Measurements from ENCODE around the gene GPC6. TPM values are rescaled to one million over a fixed set of nuclear protein-coding genes. Genes with fewer than 3 reads are reported as not detected.

The GPC6 gene
- total and polyA plus RNA-seq, 4 donors, result 5.0 to 37.4 (median 18.9) TPM

- no peak for ATAC-seq (ENCODE audit: low FRiP score)
- 68 to 82% methylated on average over 3 of the region's 3 CpGs for WGBS, 2 donors
- H3K36me3 ChIP-seq (ENCODE audit: control insufficient read depth in 1 of 2, insufficient read depth in 2 of 2, low read length in 1 of 2), result no peaks in the 10 kb centered on the region
- no peak overlapping the region for H3K4me3 ChIP-seq (ENCODE audit: low read length in 2 of 2)
- no peak for DNase-seq
- no peaks in the 10 kb centered on the region for H3K4me1 ChIP-seq (ENCODE audit: control insufficient read depth in 1 of 2, insufficient read depth in 2 of 2, low read length in 2 of 2)
- H3K27ac ChIP-seq (ENCODE audit: low read depth in 1 of 2, low read length in 2 of 2), result no peak overlapping the region
- no peaks in the 10 kb centered on the region for H3K9me3 ChIP-seq (ENCODE audit: control insufficient read depth, low read length)
- H3K27me3 ChIP-seq (ENCODE audit: control insufficient read depth in 1 of 2, insufficient read depth in 2 of 2, low read length in 1 of 2), result no peaks in the 10 kb centered on the region
- intact Hi-C loops (cut with DNase I), result no loop called here
Measured at GRCh38 chr13:93811738-93812112, 585.1 kb downstream of the GPC6 start.

GRCh38 chr13:93814658-93815057, 588.1 kb downstream of the GPC6 start:
- Histone ChIP-seq H3K9me3 (ENCODE audit: control insufficient read depth, low read length) (no peaks in the 10 kb centered on the region), H3K4me1 (ENCODE audit: control insufficient read depth in 1 of 2, insufficient read depth in 2 of 2, low read length in 2 of 2) (no peaks in the 10 kb centered on the region), H3K4me3 (ENCODE audit: low read length in 2 of 2) (no peak overlapping the region), H3K27me3 (ENCODE audit: control insufficient read depth in 1 of 2, insufficient read depth in 2 of 2, low read length in 1 of 2) (no peaks in the 10 kb centered on the region), H3K36me3 (ENCODE audit: control insufficient read depth in 1 of 2, insufficient read depth in 2 of 2, low read length in 1 of 2) (no peaks in the 10 kb centered on the region), H3K27ac (ENCODE audit: low read depth in 1 of 2, low read length in 2 of 2) (no peak overlapping the region)
- no peak for DNase-seq
- ATAC-seq (ENCODE audit: low FRiP score), result no peak
- WGBS, 2 donors, result 93 to 95% methylated on average over 3 of the region's 3 CpGs
- intact Hi-C loops (cut with DNase I), result no loop called here

- H3K27ac ChIP-seq (ENCODE audit: low read depth in 1 of 2, low read length in 2 of 2), result no peak overlapping the region
- H3K4me1 ChIP-seq (ENCODE audit: control insufficient read depth in 1 of 2, insufficient read depth in 2 of 2, low read length in 2 of 2), result no peaks in the 10 kb centered on the region
Measured at GRCh38 chr13:93818345-93818744, 591.7 kb downstream of the GPC6 start.

GRCh38 chr13:93819331-93819890, 592.8 kb downstream of the GPC6 start:
- Histone ChIP-seq H3K36me3 (ENCODE audit: control insufficient read depth in 1 of 2, insufficient read depth in 2 of 2, low read length in 1 of 2) (no peaks in the 10 kb centered on the region), H3K4me3 (ENCODE audit: low read length in 2 of 2) (no peak overlapping the region), H3K9me3 (ENCODE audit: control insufficient read depth, low read length) (no peaks in the 10 kb centered on the region), H3K27ac (ENCODE audit: low read depth in 1 of 2, low read length in 2 of 2) (no peak overlapping the region), H3K4me1 (ENCODE audit: control insufficient read depth in 1 of 2, insufficient read depth in 2 of 2, low read length in 2 of 2) (no peaks in the 10 kb centered on the region), H3K27me3 (ENCODE audit: control insufficient read depth in 1 of 2, insufficient read depth in 2 of 2, low read length in 1 of 2) (no peaks in the 10 kb centered on the region)
- intact Hi-C loops (cut with DNase I), result no loop called here
- ATAC-seq (ENCODE audit: low FRiP score) (no peak), DNase-seq (no peak)
- 88 to 91% methylated on average over 3 of the region's 3 CpGs for WGBS, 2 donors

More at GRCh38 chr13:93818345-93818744, 591.7 kb downstream of the GPC6 start:
- no peak overlapping the region for H3K4me3 ChIP-seq (ENCODE audit: low read length in 2 of 2)
- ATAC-seq (ENCODE audit: low FRiP score) (no peak), DNase-seq (no peak)
- no peaks in the 10 kb centered on the region for H3K9me3 ChIP-seq (ENCODE audit: control insufficient read depth, low read length)
- no peaks in the 10 kb centered on the region for H3K27me3 ChIP-seq (ENCODE audit: control insufficient read depth in 1 of 2, insufficient read depth in 2 of 2, low read length in 1 of 2)
- intact Hi-C loops (cut with DNase I), result no loop called here
- no peaks in the 10 kb centered on the region for H3K36me3 ChIP-seq (ENCODE audit: control insufficient read depth in 1 of 2, insufficient read depth in 2 of 2, low read length in 1 of 2)
- 92 to 99% methylated on average over 3 of the region's 3 CpGs for WGBS, 2 donors

GRCh38 chr13:93824286-93824685, 597.7 kb downstream of the GPC6 start:
- Histone ChIP-seq H3K9me3 (ENCODE audit: control insufficient read depth, low read length) (no peaks in the 10 kb centered on the region), H3K27me3 (ENCODE audit: control insufficient read depth in 1 of 2, insufficient read depth in 2 of 2, low read length in 1 of 2) (no peaks in the 10 kb centered on the region), H3K4me3 (ENCODE audit: low read length in 2 of 2) (no peak overlapping the region), H3K27ac (ENCODE audit: low read depth in 1 of 2, low read length in 2 of 2) (no peak overlapping the region), H3K4me1 (ENCODE audit: control insufficient read depth in 1 of 2, insufficient read depth in 2 of 2, low read length in 2 of 2) (no peaks in the 10 kb centered on the region), H3K36me3 (ENCODE audit: control insufficient read depth in 1 of 2, insufficient read depth in 2 of 2, low read length in 1 of 2) (no peaks in the 10 kb centered on the region)
- no peak for ATAC-seq (ENCODE audit: low FRiP score)
- intact Hi-C loops (cut with DNase I), result no loop called here
- 90 to 94% methylated on average over 3 of the region's 3 CpGs for WGBS, 2 donors
- DNase-seq, result no peak

GRCh38 chr13:93834051-93834450, 607.4 kb downstream of the GPC6 start:
- DNase-seq (no peak), ATAC-seq (ENCODE audit: low FRiP score) (no peak)
- Histone ChIP-seq H3K4me3 (ENCODE audit: low read length in 2 of 2) (no peak overlapping the region), H3K27me3 (ENCODE audit: control insufficient read depth in 1 of 2, insufficient read depth in 2 of 2, low read length in 1 of 2) (no peaks in the 10 kb centered on the region), H3K36me3 (ENCODE audit: control insufficient read depth in 1 of 2, insufficient read depth in 2 of 2, low read length in 1 of 2) (no peaks in the 10 kb centered on the region), H3K9me3 (ENCODE audit: control insufficient read depth, low read length) (no peaks in the 10 kb centered on the region), H3K27ac (ENCODE audit: low read depth in 1 of 2, low read length in 2 of 2) (no peak overlapping the region), H3K4me1 (ENCODE audit: control insufficient read depth in 1 of 2, insufficient read depth in 2 of 2, low read length in 2 of 2) (no peaks in the 10 kb centered on the region)
- 90 to 91% methylated on average over 3 of the region's 3 CpGs for WGBS, 2 donors
- intact Hi-C loops (cut with DNase I), result no loop called here

GRCh38 chr13:93843082-93843481, 616.5 kb downstream of the GPC6 start:
- intact Hi-C loops (cut with DNase I), result no loop called here
- no peaks in the 10 kb centered on the region for H3K9me3 ChIP-seq (ENCODE audit: control insufficient read depth, low read length)
- H3K36me3 ChIP-seq (ENCODE audit: control insufficient read depth in 1 of 2, insufficient read depth in 2 of 2, low read length in 1 of 2), result no peaks in the 10 kb centered on the region
- no peak overlapping the region for H3K4me3 ChIP-seq (ENCODE audit: low read length in 2 of 2)
- no peaks in the 10 kb centered on the region for H3K27me3 ChIP-seq (ENCODE audit: control insufficient read depth in 1 of 2, insufficient read depth in 2 of 2, low read length in 1 of 2)
- DNase-seq, result no peak
- WGBS, 2 donors, result 64 to 72% methylated on average over 3 of the region's 3 CpGs
- no peak overlapping the region for H3K27ac ChIP-seq (ENCODE audit: low read depth in 1 of 2, low read length in 2 of 2)
- ATAC-seq (ENCODE audit: low FRiP score), result no peak
- no peaks in the 10 kb centered on the region for H3K4me1 ChIP-seq (ENCODE audit: control insufficient read depth in 1 of 2, insufficient read depth in 2 of 2, low read length in 2 of 2)

GRCh38 chr13:93847162-93847561, 620.6 kb downstream of the GPC6 start:
- ATAC-seq (ENCODE audit: low FRiP score), result no peak
- H3K27me3 ChIP-seq (ENCODE audit: control insufficient read depth in 1 of 2, insufficient read depth in 2 of 2, low read length in 1 of 2), result no peaks in the 10 kb centered on the region
- DNase-seq, result no peak
- intact Hi-C loops (cut with DNase I), result no loop called here
- H3K9me3 ChIP-seq (ENCODE audit: control insufficient read depth, low read length), result no peaks in the 10 kb centered on the region
- WGBS, 2 donors, result 82 to 94% methylated on average over 7 of the region's 7 CpGs
- H3K4me3 ChIP-seq (ENCODE audit: low read length in 2 of 2), result no peak overlapping the region
- no peaks in the 10 kb centered on the region for H3K4me1 ChIP-seq (ENCODE audit: control insufficient read depth in 1 of 2, insufficient read depth in 2 of 2, low read length in 2 of 2)
- no peaks in the 10 kb centered on the region for H3K36me3 ChIP-seq (ENCODE audit: control insufficient read depth in 1 of 2, insufficient read depth in 2 of 2, low read length in 1 of 2)
- no peak overlapping the region for H3K27ac ChIP-seq (ENCODE audit: low read depth in 1 of 2, low read length in 2 of 2)

GRCh38 chr13:93848247-93848646, 621.6 kb downstream of the GPC6 start:
- H3K27ac ChIP-seq (ENCODE audit: low read depth in 1 of 2, low read length in 2 of 2), result no peak overlapping the region
- no peaks in the 10 kb centered on the region for H3K36me3 ChIP-seq (ENCODE audit: control insufficient read depth in 1 of 2, insufficient read depth in 2 of 2, low read length in 1 of 2)
- no peak overlapping the region for H3K4me3 ChIP-seq (ENCODE audit: low read length in 2 of 2)
- DNase-seq (no peak), ATAC-seq (ENCODE audit: low FRiP score) (no peak)
- intact Hi-C loops (cut with DNase I), result no loop called here
- no peaks in the 10 kb centered on the region for H3K27me3 ChIP-seq (ENCODE audit: control insufficient read depth in 1 of 2, insufficient read depth in 2 of 2, low read length in 1 of 2)
- no peaks in the 10 kb centered on the region for H3K9me3 ChIP-seq (ENCODE audit: control insufficient read depth, low read length)
- WGBS, 2 donors, result 82 to 90% methylated on average over 4 of the region's 4 CpGs
- no peaks in the 10 kb centered on the region for H3K4me1 ChIP-seq (ENCODE audit: control insufficient read depth in 1 of 2, insufficient read depth in 2 of 2, low read length in 2 of 2)
